Cortex of kidney (tissue), 1 donor: ENCODE data around the gene TMEM272.

ENCODE experiments used
- DNase-seq: peaks from one replicate; lab custom pipeline; 2025; lab: John Stamatoyannopoulos, UW

TMEM272 gene

GRCh38 chr13:51780099-51780498 is 64.9 kb downstream of the TMEM272 start:
- DNase-seq, result no peak

DNA sequence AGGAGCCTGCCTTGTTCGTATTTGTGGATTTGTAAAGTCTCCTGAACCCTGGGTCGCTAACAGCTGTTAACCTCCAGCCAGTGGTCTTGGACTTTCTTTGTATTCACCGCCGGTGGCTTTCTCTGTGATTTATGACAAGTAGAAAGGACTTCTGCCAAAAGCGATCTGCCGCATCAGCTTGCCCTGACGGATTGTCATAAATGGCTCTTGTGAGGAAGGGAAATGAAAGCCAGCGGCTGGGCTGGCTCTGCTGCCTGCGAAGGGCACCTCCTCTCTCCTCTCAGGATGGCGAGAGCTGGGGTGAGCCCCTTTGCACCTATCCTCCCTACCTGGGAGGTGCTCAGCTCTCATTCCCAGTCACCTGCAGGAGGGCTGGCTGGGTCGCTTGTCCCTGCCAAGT is 66.6 kb downstream of the TMEM272 start:
- DNase-seq, result no peak

GRCh38 chr13:51777921-51778320 is 67.1 kb downstream of the TMEM272 start:
- no peak for DNase-seq

- DNase-seq, result no peak
These were observed 68.8 kb downstream of the TMEM272 start for GRCh38 chr13:51776179-51776578.

DNA sequence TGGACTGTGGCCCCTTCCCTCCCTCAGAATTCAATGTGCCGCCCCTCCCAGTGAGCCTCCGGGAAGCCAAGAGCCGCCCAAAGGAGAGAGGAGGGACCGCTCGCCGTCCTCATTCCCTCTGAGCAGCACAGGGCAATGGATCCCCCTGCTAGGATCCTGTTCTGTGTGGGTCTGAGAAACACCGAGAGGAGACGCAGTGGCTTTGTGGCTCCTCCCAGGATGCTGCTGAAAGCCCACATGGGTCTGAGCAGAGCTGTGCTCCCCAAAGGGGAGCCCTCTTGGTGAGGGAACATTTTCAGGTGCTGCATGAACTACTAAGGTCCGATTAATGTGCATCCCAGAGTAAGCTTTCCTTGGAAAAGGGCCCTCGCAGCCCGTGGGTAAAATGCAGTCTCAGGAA is 71.5 kb downstream of the TMEM272 start:
- no peak for DNase-seq

- no peak for DNase-seq
These were observed 72.2 kb downstream of the TMEM272 start for GRCh38 chr13:51772781-51773180.

DNA sequence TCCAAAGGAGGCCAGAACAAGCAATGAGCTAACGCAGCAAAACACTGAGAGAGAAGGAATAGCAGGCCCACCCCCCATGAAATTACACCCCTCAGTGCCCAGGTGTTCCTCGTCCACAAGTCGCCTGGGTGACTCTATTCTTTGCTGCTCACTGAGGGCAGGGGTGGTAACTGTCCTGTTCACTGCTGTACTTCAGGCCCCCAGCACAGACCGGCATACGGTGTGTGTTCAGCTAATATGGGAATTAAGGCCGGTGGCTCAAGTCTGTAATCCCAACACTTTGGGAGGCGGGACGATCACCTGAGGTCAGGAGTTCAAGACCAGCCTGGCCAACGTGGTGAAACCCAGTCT is 72.9 kb downstream of the TMEM272 start:
- no peak for DNase-seq

GRCh38 chr13:51771418-51772104 is 73.4 kb downstream of the TMEM272 start:
- DNase-seq, result no peak

DNA sequence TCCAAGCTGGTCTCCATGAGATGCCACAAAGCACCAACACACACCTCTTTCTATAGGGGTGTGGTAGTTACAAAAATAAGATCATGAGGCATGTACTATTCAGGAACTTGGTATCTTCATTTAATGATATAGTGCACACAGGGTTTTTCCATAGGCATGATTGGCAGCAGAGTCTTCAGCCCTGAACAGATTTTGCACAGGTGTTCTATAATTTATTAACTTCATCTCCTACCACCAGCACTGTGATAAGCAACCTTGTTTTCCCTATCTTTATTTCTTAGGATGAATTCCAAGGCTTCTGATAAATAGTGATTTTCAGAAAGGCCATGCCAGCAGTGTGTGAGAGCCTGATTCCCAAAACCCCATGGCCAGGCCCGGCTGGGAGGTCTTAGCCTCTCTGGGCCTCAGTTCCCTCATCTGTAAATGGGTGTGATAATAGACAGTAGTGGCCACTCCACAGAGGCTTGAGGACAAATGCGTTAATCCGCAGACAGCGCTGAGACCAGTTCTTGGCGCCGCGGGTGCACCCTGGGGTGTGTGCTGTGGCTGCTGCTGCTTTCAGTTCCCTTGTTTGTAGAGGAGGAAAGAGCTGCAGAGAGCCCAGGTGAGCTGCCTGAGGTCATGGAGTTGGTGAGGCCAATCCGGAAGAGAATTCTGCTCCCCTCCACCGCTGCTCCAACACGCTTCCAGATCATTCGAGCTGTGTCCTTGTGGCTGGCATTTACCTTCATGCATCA is 74.1 kb downstream of the TMEM272 start:
- DNase-seq, result no peak

DNA sequence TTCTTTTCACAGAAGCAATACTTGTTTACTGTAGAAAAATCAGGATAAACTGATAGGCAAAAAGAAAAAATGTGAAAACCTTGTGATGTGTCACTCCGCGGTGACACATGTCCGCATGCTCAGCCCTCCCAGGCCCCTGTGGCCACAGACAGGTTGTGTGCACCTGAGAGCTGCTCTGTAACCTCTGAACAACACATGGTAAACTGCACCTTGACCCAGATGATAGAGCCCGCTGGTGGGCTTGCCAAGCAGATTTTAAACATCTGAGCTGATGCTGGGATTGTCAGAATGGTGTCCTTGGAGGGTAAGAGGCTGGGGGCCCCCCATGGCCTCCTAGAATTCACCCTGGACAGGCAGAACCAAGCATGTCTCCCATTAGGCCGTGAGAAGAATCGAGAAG is 74.8 kb downstream of the TMEM272 start:
- no peak for DNase-seq

GRCh38 chr13:51769455-51770127 is 75.4 kb downstream of the TMEM272 start:
- DNase-seq, result no peak

DNA sequence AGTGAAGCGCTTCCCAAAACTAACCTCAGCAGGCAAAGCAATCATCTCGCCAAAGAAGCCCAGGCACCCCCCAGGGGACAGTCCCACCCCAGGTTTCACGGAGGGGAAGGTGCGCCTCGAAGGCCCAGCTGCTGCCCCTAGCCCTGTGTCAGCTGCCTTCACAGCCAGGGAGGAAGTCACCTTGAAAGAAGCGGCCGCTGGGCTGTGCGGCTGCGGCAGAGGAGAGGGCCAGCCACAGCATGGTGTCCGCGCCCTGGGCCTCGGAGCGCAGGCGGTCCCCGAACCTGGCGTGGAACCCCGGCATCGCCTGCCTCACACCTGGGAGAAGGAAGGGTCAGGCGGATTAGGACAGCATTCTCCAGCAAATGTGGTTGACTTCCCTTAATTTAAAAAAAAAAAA is 76.0 kb downstream of the TMEM272 start:
- no peak for DNase-seq

DNA sequence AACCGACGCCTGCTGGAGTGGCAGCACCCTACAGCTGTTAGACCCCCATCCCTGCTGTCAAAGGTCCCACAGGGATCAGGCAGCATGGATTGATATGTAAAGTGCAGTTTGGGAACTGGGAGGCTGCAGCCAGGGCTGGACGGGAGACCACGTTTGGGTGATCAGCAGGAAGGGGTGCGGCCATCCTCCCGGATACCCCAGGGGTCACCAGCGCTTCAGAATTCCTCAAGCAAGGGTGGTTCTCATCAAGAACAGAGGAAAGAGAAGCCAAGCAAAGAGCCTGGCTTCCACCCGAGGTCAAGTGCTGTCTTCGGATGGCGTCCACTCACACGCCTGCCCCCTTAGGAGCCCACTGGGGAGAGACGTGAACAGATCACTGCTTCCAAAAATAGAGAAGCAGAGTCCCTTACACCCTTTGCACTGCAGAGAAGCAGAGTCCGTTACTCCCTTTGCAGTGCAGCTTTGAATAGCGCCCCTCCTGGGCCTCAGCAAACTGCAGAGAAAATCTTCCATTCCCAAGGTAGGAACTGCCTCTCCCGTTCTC is 76.5 kb downstream of the TMEM272 start:
- DNase-seq, result no peak

DNA sequence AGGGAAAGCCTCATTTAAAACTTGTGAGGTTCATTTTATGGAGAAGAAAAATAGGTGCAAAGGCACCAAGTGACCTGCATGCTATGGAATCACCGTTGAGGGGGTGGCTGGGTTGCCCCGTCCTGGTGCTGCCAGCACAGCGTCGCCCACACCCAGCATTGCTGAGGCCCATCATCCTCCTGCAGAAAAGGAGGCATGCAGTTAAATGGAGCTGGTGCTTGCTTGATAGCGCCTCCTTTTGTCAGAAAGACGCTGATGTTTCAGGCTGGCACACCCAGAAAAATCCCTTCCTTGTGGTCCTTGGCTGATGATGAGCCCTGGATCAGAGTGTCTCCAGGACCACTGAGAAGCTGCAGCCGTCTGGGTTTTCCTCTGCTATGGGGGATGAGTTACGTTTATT is 77.9 kb downstream of the TMEM272 start:
- DNase-seq, result no peak

DNA sequence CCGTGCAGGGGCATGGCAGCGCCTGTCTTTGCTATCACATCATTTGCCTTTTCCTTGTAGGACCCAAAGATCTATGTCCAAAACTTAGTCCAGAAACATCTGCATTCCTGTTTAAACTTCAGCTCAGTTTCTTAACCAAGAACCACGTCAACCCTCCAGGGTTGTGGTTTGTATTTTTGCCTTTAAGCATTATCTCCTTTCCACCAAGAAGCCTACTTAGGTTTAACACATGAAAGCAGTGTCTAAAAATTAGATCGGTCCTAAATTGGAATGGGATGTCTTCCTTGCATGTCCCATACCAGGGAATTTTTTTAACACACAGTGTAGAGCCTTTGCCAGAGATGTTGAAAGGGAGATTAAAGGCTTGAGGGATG is 79.8 kb downstream of the TMEM272 start:
- DNase-seq, result no peak

- no peak for DNase-seq
These were observed 80.5 kb downstream of the TMEM272 start for GRCh38 chr13:51764184-51765141.

DNA sequence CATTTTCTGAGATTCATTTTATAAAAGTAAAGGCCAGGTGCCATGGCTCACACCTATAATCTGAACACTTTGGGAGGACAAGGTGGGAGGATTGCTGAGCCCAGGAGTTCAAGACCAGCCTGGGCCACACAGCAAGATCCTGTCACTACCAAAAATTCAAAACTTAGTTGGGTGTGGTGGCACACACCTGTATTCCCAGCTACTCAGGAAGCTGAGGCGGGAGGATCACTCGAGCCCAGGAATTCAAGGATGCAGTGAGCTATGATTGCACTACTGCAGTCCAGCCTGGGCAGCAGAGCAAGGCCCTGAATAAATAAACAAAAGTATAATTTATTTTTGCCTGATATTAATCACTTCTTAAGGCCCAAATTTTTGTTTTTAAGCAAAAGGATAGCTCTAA is 81.5 kb downstream of the TMEM272 start:
- no peak for DNase-seq
